Activated CD4-positive, CD25-positive, alpha-beta regulatory T cell (primary cell): ENCODE results near the gene DRGX.

ENCODE experiments used
- DNase-seq, 4 experiments: peaks; one replicate each; lab custom pipeline; 2025; lab: John Stamatoyannopoulos, UW

The DRGX gene

DNA sequence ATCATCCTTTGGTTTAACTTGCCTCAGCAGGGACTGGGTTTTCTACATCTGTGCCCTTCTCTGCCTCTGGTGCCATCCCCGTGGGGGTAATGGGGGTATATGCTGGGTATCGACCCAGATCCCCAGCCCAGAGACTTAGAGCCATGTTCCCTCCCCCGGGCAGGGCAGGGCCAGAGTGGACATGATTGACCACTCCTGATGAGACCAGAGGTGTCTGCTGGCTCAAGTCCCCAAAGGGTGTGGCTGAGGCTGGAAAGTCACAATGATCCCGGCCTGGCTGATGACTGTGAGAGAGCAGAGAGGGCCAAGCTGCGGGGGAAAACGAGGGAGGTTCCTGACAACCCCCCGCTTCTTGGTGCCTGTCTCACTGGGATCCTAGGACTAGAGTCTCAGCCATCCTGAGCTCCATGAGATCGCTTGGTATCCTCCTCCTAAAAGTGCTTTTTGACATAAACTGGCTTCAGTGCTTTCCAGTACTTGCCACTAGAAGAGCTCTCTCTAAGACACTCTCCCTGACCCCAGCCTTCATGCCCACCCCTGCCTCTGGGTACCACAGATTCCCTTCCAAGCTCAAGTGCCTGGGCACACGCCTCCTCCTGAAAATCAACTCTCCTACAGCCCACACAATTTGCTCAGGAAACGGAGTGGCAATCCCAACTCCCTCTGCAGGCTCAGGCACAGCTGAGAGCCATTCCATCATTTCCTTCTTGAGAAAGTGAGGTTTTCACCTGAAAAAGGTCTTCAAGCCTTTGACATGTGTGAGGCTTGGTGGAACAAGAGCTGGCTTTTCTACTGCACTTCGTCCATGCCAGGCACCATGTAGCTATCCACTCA is 33.9 kb downstream of the DRGX start:
- DNase-seq, result no peak

DNA sequence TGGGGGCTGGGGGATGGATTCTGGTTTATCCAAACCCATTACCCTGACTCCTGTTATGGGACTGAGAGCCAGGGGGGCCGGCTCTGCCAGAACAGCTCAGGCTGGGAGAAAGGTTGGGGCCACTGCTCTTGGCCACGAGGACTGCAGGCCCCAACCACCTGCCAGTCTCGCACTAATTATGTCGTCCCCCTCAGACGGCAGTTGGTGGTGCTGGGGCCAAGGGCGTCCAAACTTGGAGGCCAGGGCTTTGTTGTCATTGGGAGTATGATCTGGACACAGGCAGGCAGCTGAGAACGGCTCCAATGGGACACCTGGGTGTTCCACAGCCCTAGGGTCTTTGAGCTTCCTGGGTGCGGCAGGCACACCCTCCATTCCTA is 34.7 kb downstream of the DRGX start:
- DNase-seq, result no peak

DNA sequence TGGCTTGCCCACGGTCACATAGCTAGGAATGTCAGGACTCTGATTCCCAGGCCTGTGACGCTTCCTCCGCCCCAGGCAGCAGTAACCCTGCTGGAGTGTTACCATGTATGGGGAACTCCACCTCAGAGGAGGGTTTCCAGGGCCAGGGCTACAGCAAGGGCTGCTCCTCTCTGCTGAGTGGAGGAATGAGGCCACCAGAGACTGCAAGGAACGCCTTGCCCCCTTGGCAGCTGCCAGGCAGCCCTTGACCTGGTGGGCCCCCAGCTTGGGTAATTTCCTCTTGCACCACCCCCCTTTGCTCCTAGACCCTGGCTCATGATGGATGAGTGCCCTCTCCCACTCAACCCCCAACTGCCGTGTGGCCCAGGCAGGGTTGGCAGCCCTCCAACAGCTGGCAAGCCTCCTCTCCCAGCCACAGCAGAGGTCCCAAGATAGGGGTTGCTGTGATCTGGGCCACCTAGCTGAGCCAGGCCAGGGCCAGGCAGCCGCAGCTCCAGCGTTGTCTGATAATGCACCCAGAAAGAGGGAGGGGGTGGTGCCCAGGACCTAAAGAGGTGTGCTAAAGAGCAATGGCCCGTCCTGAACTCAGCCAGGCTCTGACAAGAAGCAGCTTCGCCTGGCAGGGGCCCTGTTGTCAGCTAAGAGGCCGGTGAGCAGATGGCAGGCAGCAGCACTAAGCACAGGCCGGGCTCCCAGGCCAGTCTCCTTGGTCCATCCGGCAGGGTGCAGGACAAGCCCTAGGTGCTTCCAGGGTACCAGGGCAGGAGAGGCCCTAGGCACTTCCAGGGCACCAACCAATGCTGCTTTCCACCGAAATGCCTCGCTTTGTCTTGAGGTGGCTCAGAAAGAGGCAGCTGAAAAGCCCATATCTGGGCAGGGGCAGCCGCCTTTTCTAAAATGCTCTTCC is 35.4 kb downstream of the DRGX start:
- DNase-seq, result no peak

DNA sequence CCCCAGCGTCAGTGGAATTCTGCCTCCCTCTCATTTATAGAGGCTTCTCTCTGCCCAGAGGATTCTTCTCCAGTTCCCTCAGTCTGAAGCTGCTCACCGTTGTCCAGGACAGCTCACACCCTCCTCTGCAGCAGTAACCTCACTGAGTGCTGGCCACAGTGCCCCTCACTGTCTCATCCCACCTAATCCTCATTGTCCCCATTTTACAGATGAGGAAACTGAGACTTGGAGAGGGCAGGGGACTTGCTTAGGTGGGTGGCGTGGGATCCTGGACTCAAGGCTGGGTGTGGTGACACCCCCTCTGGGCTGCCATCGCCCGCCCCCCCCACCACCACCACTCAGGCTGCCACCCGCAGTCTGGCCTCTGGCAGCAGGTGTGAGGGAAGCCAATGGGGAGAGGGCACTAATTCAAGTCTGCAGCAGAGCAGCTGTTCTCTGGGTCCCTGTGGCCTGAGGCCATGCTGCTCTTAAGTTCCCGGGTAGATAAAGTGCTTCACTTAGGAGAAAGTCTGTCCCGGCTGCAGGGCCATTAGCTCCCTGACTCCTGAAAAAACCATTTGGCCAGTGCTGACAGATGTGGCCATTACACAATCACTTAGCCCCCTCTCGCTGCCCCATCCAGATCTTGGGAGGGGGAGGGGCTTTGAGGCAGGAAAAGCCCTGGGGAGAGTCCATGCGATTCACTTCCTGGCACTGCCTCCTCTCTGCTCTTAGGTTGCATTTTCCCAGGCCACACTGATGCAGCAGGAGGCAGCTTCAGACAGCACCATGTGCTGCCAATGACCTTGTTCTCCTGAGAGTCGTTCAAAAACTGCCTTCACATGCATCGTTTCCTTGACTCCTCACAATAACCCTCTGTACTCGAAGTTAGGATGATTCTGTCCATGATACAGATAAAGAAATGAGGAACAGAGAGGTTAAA is 36.3 kb downstream of the DRGX start:
- no peak for DNase-seq

DNA sequence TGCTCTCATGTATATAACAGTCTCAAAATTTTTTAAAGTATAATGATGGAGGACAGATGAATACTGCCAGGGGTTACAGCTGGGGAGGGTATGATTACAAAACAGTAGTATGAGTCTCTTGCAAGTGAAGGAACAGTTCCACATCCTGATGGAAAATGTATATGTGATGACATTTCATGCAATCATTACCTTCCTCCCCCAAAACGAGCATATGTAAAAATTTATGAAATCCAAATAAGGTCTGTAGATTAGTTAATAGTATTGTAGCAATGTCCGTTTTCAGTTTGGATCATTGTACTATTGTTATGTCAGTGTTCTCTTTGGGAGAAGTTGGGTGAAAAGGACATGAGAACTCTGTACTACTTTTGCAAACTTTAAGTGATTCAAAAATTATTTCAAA is 38.0 kb downstream of the DRGX start:
- no peak for DNase-seq

DNA sequence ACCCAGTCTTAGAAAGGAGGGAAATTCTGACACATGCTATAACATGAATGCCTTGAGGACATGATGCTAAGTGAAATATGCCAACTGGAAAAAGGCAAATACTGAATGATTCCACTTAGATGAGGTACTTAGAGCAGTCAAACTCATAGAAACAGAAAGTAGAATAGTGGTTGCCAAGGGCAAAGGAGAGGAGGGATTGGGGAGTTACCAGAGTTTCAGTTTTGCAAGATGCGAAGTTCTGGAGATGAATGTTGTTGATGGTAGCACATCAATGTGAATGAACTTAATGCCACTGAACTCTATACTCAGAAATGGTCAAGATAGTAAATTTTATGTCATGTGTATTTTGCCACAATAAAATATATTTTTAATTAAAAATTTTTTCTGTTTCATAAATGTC is 38.9 kb downstream of the DRGX start:
- DNase-seq, result no peak

DNA sequence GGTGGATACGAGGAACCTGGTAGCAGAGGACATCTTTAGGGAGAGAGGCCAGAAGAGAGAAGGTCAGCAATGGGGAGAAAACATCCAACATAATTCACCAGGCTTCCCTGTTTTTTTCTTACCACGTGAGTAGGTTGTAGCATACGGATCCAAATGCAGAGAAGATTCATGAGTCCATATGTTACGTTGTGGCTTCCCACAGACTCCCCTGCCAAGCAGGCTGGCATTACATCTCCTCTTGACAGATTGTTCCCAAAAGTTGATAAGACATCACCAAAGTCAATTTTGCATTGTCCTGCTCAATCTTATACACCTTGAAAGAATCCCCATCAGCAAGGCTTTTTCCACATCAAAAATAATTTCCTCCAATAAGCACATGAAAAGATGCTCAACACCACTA is 39.7 kb downstream of the DRGX start:
- DNase-seq, result no peak

DNA sequence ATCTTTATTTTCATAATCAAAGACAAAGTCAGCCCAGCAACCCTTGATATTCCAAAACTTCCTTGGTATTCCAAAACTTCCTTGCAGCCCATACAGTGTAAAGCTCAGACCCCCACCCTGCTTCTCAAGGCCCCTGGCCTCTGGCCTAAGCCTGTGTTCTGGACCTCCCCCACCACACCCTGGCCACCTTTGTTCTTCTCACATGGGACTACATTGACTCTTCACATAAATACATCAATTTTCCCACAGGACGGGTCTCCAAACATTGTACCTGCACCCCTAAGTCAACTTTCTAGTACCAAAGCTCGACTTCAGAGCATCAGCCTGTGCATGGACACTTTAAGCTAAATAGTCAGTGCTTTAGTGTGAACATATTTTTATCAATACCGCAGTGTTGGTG is 40.7 kb downstream of the DRGX start:
- DNase-seq, result no peak

DNA sequence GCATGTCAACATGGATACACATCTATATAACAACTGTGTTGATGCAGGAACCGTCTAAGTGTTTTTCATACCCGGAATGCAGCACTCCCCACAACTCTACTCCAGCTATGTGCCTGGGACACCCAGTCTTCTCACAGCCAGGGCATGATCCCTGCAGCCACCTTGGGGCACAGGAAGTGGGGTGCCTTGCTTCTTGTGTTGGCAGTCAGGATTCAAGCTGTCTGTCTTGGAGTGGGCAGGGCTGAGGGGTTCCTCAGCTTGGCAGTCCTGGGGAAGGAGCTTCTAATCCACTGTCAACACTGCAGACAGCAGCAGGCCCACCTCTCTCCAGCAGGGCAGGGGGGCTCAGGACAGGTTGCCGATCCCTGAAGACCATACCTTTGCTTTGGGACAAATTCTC is 41.3 kb downstream of the DRGX start:
- DNase-seq, result no peak

DNA sequence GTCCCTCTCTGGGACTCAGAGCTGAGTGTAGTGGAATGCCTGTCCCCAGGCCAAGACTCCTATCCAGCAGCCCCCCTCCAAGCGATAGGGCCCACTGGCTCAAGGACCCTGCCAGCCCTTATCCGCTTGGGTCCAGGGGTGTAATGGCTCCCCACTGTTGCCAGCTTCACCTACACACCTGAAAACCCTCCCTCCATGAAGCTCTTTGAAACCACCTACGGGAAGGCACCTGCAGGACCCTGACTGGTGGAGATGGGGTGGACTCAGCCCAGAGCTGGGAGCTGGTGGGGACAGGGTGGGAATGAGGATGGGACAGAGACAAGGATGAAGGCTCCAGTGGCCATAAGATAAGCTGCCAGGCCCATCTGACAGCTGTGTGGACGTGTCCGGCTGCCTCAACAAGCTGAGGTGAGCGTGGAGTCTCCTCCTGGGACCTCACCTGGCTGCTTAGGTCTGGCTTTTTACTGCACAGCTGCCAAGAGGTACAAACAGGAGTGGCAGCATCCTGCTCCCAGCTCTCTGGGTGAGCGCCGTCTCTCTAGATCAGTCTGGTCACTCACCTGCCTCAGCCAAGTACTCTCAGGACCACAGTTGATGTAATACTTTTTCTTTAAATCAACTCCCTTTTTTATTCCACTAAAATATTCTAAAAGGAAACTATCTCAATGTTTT is 41.9 kb downstream of the DRGX start:
- DNase-seq, result no peak

DNA sequence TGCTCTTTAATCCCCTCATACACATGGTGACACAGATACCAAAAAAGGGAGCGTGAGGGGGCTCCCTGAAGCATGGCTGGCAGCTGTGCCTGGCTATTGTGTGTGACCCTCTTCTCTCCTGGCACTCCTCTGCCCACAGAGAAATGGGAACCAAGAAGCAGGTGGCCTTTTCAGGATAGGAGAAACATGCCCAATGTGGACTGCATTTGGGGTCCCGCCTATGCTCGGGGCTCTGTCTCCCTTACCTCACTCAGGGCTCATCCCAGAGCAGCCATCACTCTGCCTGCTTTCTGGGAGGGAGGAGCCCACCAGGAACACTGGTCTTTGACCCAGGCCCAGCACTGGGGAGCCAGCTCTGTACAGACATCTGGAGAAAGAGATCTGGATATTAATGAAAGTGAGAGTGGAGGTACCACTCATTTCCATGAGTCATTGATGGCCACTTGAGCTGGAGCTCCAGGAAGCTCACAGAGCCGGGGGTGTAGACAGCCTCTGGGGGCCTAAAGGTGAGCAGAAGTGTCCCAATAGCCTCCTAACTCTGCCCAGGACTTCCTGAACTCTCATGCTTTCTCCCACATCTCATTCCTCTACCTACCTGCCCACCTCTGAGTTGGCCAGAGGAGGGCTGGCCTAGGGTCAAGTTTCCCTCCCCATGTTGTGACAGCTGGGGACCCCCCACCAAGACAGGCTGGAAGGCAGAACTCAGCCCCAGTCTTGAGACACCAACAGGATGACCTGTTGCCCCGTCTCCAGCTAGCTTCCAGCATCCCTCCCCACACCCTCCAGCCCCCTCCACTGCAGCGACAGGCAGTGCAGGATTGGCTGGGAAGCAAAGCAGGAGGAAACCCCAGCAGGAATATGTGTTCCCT is 42.6 kb downstream of the DRGX start:
- no peak for DNase-seq

DNA sequence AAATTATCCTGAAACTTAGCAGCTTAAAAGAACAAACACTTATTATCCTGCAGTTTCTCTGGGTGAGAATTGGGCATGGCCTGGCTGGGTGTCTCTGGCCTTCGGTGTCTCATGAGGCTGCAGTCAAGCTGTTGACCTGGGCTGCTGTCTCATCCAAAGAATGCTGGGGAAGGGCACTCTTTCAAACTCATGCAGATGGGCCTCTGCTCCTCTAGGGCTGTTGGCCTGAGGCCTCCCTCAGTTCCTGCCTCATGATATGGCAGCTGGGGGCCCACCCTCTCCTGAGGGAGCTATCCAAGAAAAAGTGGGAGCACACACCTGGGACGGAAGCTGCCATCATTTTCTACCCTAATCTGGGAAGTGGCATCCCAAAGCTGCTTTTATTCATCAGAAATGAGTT is 43.6 kb downstream of the DRGX start:
- no peak for DNase-seq

DNA sequence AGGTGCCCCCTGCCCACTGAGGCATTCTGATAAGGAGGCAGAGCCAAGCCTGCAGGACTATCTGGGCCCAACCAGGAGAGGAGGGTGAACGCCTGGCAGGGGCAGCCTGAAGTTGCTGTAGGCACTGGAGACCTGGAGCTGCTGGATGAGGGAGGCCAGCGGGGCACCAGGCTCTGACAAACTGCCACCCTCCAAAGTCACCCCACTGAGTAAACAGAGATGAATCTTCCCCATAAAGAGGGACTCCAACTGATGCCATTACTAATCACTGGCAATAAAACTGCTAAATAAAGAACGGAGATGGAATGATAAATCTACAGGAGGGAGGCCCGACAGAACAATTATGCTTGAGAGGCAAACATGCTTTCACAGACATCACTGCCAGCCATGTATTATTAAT is 44.2 kb downstream of the DRGX start:
- DNase-seq, result no peak

DNA sequence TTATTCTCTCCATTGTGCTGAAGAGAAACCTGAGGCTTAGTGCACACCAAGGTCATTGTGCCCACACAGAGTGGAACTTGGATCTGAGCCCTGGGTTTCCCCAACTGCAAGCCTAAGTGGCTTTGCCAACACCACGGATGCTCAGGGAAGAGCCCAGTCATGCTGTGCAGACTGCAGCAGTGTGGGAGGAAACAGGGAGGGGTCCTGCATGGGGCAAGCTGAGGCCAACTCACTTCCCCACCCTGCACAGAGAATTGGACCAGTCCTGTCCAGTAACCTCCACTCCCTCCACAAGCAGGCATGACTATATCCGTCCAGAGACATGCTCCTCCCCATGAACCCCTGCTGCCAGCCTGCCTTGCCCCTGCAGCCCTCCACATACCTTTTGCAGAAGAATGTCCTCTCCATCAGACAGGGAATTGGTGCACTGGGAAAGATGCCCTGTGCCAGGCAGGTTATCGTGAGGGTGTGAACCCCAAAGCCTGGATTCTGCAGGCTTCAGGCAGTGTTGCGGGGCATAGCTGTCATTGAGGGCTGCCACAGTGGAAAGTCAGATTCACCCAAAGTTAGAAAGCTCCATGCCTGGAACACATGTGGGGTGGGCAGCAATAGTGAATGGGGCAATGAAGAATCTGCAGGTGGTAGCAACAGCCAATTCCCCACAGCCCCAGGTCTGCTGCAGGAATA is 44.9 kb downstream of the DRGX start:
- DNase-seq, result no peak

DNA sequence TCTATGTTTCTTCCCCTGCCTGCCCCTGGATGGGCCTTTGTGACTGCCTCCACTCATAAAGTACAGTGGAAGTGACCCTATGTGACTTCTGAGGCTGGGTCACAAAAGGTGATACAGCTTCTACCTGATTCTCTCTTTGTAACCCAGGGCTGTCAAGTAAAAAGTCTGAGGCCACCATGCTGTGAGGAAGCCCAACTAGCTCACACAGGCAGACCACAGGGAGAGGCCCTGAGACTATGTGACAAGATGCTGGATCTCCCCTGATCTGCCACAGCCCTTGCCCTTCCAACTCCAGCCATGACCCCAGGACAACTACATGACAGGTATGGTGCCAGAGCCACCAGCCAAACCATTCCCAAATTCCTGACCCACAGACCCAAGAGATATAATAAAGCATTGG is 45.8 kb downstream of the DRGX start:
- DNase-seq, result no peak

DNA sequence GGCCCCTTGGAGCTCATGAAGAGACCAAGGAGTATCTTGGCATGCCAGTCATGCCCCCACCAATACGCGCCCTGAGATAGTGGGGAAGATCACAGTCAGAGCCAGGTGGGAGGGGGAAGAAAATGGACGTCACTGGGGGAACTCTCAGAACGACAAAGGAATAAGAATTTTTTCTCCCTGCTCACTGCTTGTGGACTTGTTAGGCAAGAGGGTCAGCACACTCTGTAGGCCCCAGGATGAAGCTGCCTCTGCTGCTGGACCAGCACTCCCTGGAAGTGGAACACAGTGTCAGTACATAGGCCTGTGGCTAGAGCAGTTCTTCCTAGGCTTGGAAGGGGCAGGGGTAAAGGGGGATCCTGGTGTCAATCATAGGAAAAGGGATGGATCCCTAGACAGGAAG is 46.5 kb downstream of the DRGX start:
- no peak for DNase-seq

DNA sequence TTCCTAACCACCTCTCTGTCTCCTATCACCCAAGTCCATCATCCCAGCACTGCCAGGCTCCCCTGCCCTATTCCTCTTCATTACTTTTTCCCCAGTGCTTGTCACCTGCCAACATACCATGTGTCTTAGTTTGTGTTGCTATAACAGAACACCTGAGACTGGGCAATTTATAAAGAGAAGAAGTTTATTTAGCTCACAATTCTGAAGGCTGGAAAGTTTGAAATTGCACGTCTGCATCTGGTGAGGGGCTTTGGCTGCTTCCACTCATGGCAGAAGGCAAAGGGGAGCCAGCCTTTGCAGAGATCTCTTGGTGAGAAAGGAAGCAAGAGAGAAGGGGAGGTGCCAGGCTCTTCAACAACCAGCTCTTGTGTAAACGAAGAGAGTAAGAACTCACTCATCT is 47.3 kb downstream of the DRGX start:
- no peak for DNase-seq

DNA sequence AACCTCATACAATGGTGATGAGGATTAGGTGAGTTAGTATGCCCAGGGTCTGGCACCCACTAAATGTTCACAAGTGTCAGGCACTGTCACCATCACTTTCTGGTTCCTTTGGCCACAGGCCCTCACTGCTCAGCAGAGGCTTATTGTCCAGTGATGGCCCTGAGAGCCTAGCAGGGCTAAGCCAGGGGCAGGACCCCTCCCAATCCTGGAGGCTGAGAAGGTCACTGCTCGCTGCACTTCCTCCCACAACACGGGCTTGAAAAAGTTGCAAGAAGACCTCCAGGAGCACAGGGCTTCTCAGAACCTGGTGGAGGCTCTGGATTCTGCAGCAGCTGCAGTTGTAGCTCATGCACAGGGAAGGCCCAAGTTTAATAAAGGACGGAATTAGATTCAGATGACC is 48.1 kb downstream of the DRGX start:
- DNase-seq, result no peak

DNA sequence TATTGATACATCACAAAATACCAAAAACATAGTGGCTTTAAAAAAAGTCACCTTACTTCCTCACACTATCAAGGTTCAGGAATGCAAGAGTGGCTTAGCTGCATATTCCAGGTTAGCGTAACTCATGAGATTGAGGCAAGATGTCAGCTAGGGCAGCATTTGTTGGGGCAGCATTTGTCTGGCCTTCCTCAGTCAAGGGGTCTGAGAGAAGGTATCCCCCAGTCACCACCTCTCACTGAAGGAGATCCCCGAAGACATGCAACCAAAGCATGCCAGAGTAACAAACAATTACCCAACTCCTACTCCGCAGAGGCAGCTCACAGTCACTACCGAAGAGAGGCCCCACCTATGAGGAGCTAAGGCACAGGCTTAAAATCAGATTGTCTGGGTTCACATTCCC is 48.5 kb downstream of the DRGX start:
- no peak for DNase-seq

DNA sequence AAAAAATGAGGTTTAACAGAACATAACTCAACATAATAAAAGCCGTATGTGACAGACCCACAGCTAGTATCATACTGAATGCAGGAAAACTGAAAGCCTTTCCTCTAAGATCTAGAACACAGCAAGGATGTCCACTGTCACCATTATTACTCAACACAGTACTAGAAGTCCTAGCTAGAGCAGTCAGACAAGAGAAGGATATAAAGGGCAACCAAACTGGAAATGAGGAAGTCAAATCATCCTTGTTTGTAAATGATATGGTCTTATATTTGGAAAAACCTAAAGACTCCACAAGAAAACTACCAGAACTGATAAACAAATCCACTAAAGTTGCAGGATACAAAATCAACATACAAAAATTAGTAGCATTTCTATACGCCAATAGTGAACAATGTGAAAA is 51.0 kb downstream of the DRGX start:
- DNase-seq, result no peak
